ENCODE data around the gene OR51Q1.

DNA sequence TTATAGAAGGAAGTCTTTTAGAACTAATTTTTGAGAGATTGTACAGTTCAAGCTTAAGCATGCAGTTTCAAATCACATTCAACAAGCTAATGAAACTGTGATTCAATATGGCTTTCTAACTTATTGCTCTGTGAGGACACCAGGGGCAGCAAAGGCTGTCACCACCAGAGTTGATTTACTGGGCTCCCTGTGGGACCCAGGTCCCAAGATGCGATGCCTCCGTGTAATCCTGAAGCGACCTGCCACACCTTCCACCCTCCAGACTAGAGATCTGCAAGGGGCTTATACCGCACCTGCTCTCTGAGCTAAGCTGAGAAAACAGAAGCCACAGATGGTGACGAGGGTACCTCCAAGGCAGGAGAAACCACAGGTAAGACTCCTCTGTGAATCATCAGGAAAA, 918 bp upstream of the OR51Q1 start:
- TF ChIP-seq, protein P1, sequence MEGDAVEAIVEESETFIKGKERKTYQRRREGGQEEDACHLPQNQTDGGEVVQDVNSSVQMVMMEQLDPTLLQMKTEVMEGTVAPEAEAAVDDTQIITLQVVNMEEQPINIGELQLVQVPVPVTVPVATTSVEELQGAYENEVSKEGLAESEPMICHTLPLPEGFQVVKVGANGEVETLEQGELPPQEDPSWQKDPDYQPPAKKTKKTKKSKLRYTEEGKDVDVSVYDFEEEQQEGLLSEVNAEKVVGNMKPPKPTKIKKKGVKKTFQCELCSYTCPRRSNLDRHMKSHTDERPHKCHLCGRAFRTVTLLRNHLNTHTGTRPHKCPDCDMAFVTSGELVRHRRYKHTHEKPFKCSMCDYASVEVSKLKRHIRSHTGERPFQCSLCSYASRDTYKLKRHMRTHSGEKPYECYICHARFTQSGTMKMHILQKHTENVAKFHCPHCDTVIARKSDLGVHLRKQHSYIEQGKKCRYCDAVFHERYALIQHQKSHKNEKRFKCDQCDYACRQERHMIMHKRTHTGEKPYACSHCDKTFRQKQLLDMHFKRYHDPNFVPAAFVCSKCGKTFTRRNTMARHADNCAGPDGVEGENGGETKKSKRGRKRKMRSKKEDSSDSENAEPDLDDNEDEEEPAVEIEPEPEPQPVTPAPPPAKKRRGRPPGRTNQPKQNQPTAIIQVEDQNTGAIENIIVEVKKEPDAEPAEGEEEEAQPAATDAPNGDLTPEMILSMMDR (IDR thresholded peaks at IDR 0.05): peak; percentile 28
- TF ChIP-seq EZH2phosphoT487 (IDR thresholded peaks at IDR 0.05): no peak

Measured in neural progenitor cell (in vitro differentiated cells).